H9 (cell line): ENCODE data around the gene F2RL3. TPM values are rescaled to one million over a fixed set of nuclear protein-coding genes. Genes with fewer than 3 reads are reported as not detected.

Experiments
- DNase-seq: peaks from one replicate; pipeline ENCODE4 v3.0.0-alpha.2; 2017
- H2AFZ ChIP-seq: one replicate; pipeline ENCODE4 v1.6.1; 2013; ENCODE audit warnings: mild to moderate bottlenecking, low read length, control low read depth, moderate library complexity
- H2AK5ac ChIP-seq: 2 replicates; pipeline ENCODE4 v1.6.1; 2013; ENCODE audit warnings: low read length, control low read depth, mixed read lengths; ENCODE audit not compliant: insufficient read length
- H2BK120ac ChIP-seq: one replicate; pipeline ENCODE4 v1.6.1; 2013; ENCODE audit warnings: low read depth, mild to moderate bottlenecking, low read length, control low read depth, inconsistent platforms; ENCODE audit not compliant: poor library complexity, severe bottlenecking
- H2BK12ac ChIP-seq: 2 replicates; pipeline ENCODE4 v1.6.1; 2013; ENCODE audit warnings: low read length, control low read depth, mixed read lengths, low read depth; ENCODE audit not compliant: insufficient read length
- H2BK15ac ChIP-seq: 2 replicates; pipeline ENCODE4 v1.6.1; 2013; ENCODE audit warnings: low read depth, low read length, control low read depth
- H2BK20ac ChIP-seq: one replicate; pipeline ENCODE4 v1.6.1; 2013; ENCODE audit warnings: low read depth, mild to moderate bottlenecking, low read length, control low read depth, inconsistent platforms; ENCODE audit not compliant: poor library complexity, severe bottlenecking
- H2BK5ac ChIP-seq: 2 replicates; pipeline ENCODE4 v1.6.1; 2013; ENCODE audit warnings: low read length, control low read depth, mixed read lengths; ENCODE audit not compliant: insufficient read length
- H3K14ac ChIP-seq: 2 replicates; pipeline ENCODE4 v1.6.1; 2013; ENCODE audit warnings: low read length, control low read depth; ENCODE audit not compliant: insufficient read depth
- H3K18ac ChIP-seq: 2 replicates; pipeline ENCODE4 v1.6.1; 2013; ENCODE audit warnings: low read depth, mild to moderate bottlenecking, mixed read lengths, low read length, control low read depth; ENCODE audit not compliant: insufficient read length
- H3K23ac ChIP-seq: 2 replicates; pipeline ENCODE4 v1.6.1; 2013; ENCODE audit warnings: low read length, control low read depth, mixed read lengths, low read depth; ENCODE audit not compliant: insufficient read length
- H3K23me2 ChIP-seq: 2 replicates; pipeline ENCODE4 v1.6.1; 2013; ENCODE audit warnings: low read depth, mild to moderate bottlenecking, mixed read lengths, low read length, control low read depth; ENCODE audit not compliant: insufficient read length, poor library complexity, severe bottlenecking
- H3K27ac ChIP-seq: 2 replicates; pipeline ENCODE4 v1.5.1; 2013; ENCODE audit warnings: low read length, control low read depth, mixed read lengths, low read depth; ENCODE audit not compliant: insufficient read length
- H3K27me3 ChIP-seq: 2 replicates; pipeline ENCODE4 v1.6.1; 2013; ENCODE audit warnings: low read length, control low read depth, inconsistent platforms; ENCODE audit not compliant: insufficient read depth
- H3K4ac ChIP-seq: 2 replicates; pipeline ENCODE4 v1.6.1; 2013; ENCODE audit warnings: low read depth, mild to moderate bottlenecking, control low read depth, inconsistent platforms, low read length, moderate library complexity
- H3K4me1 ChIP-seq: 2 replicates; pipeline ENCODE4 v1.6.1; 2013; ENCODE audit warnings: low read length, control low read depth, inconsistent platforms; ENCODE audit not compliant: insufficient read depth
- H3K4me2 ChIP-seq: 2 replicates; pipeline ENCODE4 v1.6.1; 2013; ENCODE audit warnings: low read length, control low read depth, mixed read lengths; ENCODE audit not compliant: insufficient read length, insufficient read depth
- H3K56ac ChIP-seq: 2 replicates; pipeline ENCODE4 v1.6.1; 2013; ENCODE audit warnings: low read depth, mild to moderate bottlenecking, mixed read lengths, low read length, control low read depth; ENCODE audit not compliant: insufficient read length
- H3K79me1 ChIP-seq: 2 replicates; pipeline ENCODE4 v1.6.1; 2013; ENCODE audit warnings: low read depth, mild to moderate bottlenecking, moderate library complexity, low read length, control low read depth, inconsistent platforms; ENCODE audit not compliant: insufficient read depth, poor library complexity, severe bottlenecking
- H3K79me2 ChIP-seq: 2 replicates; pipeline ENCODE4 v1.6.1; 2013; ENCODE audit warnings: low read length, control low read depth, inconsistent platforms; ENCODE audit not compliant: insufficient read depth
- H3K9ac ChIP-seq: 2 replicates; pipeline ENCODE4 v1.6.1; 2013; ENCODE audit warnings: low read length, control low read depth, mixed read lengths; ENCODE audit not compliant: insufficient read length; ENCODE audit errors: extremely low read depth
- H3K9me3 ChIP-seq: one replicate; pipeline ENCODE4 v1.6.1; 2013; ENCODE audit warnings: low read depth, low read length, inconsistent platforms; ENCODE audit not compliant: control insufficient read depth
- H3T11ph ChIP-seq: one replicate; pipeline ENCODE4 v1.6.1; 2013; ENCODE audit warnings: mild to moderate bottlenecking, low read length, control low read depth, inconsistent platforms
- H4K20me1 ChIP-seq: one replicate; pipeline ENCODE4 v1.6.1; 2013; ENCODE audit not compliant: control insufficient read depth, insufficient read length, insufficient read depth
- H4K5ac ChIP-seq: 2 replicates; pipeline ENCODE4 v1.6.1; 2013; ENCODE audit warnings: low read depth, mild to moderate bottlenecking, mixed read lengths, low read length, control low read depth; ENCODE audit not compliant: insufficient read length
- H4K8ac ChIP-seq: replicated peaks from 2 replicates; pipeline ENCODE4 v1.6.1; 2013; ENCODE audit warnings: low read length, control low read depth, mixed read lengths, low read depth; ENCODE audit not compliant: insufficient read length
- H4K91ac ChIP-seq: 2 replicates; pipeline ENCODE4 v1.6.1; 2013; ENCODE audit warnings: low read depth, mild to moderate bottlenecking, moderate library complexity, mixed read lengths, low read length, control low read depth; ENCODE audit not compliant: insufficient read length
- H3K27ac Mint-ChIP-seq, 3 experiments: 2 replicates in 2 of 3; 3 replicates in 1 of 3; pipeline ENCODE4 v1.8.0; 2020 to 2021; ENCODE audit warnings: mixed read lengths in 3 of 3, mild to moderate bottlenecking in 1 of 3, moderate library complexity in 1 of 3
- H3K27me3 Mint-ChIP-seq: 2 replicates; pipeline ENCODE4 v1.8.0; 2021; ENCODE audit warnings: low read depth, mild to moderate bottlenecking, moderate library complexity, mixed read lengths
- H3K36me3 Mint-ChIP-seq, 3 experiments: 2 replicates in 2 of 3; 3 replicates in 1 of 3; pipeline ENCODE4 v1.8.0; 2020 to 2021; ENCODE audit warnings: low read depth in 3 of 3, mixed read lengths in 3 of 3; ENCODE audit not compliant: insufficient read depth in 1 of 3
- H3K4me1 Mint-ChIP-seq, 2 experiments: 2 replicates each; pipeline ENCODE4 v1.8.0; 2020; ENCODE audit warnings: mixed read lengths in 2 of 2
- H3K4me3 Mint-ChIP-seq, 2 experiments: 2 replicates in 1 of 2; 3 replicates in 1 of 2; pipeline ENCODE4 v1.8.0; 2020 to 2021; ENCODE audit warnings: mild to moderate bottlenecking in 2 of 2, mixed read lengths in 2 of 2, moderate library complexity in 1 of 2
- H3K9me3 Mint-ChIP-seq, 2 experiments: 2 replicates in 1 of 2; 3 replicates in 1 of 2; pipeline ENCODE4 v1.8.0; 2020; ENCODE audit warnings: mild to moderate bottlenecking in 2 of 2, mixed read lengths in 2 of 2, moderate library complexity in 1 of 2
- CTCF ChIP-seq: fragments of 200-600 bp; sonication (generic); conservative IDR thresholded peaks from 3 replicates; pipeline ENCODE4 v1.8.0; 2021; ENCODE audit warnings: antibody characterized with exemption, mild to moderate bottlenecking
- WGBS: extraction: QIAGEN DNeasy Blood & Tissue Kit; methylation state at CpG from one replicate; pipeline ENCODE4 v1.1.7; 2013; ENCODE audit warnings: missing lambda C conversion rate, low lambda C conversion rate, mixed read lengths; ENCODE audit not compliant: insufficient read length; ENCODE audit errors: extremely low coverage; 5-methylcytosine and 5-hydroxymethylcytosine counted together
- total RNA-seq: library from RNA; stranded (reverse); gene quantifications from 2 replicates; pipeline ENCODE4 v1.2.1, GENCODE V29; 2021

The F2RL3 gene
- total RNA-seq, 1 experiment from 2014 or later, result not detected

- no peak overlapping the region for H2BK15ac ChIP-seq
- no peak overlapping the region for H2AFZ ChIP-seq
- no peaks in the 10 kb centered on the region for H3K79me1 ChIP-seq
- H3K23ac ChIP-seq, result no peak overlapping the region
- TF ChIP-seq CTCF, result no peak
- no peak overlapping the region for H3K27ac Mint-ChIP-seq
- no peak overlapping the region for H4K91ac ChIP-seq
- no peak overlapping the region for H2BK12ac ChIP-seq
- H4K8ac ChIP-seq, result no peak overlapping the region
- H3T11ph ChIP-seq, result no peak overlapping the region
- H3K27ac ChIP-seq, result no peak overlapping the region
- no peak overlapping the region; the same call in 1 of the 2 replicates for H3K14ac ChIP-seq
- no peak overlapping the region for H3K4me2 ChIP-seq
- no peak overlapping the region for H2BK120ac ChIP-seq
- no peaks in the 10 kb centered on the region for H3K79me2 ChIP-seq
- H3K4me3 Mint-ChIP-seq, result no peak overlapping the region
- peaks cover 10% of the 10 kb centered on the region for H3K27me3 Mint-ChIP-seq
- H3K36me3 Mint-ChIP-seq, result peaks cover 8 to 25% (median 10%) of the 10 kb centered on the region in 3 experiments; a peak in 6 of 7 replicates
- no peaks in the 10 kb centered on the region for H3K4me1 ChIP-seq
- no peak overlapping the region for H2AK5ac ChIP-seq
- no peak for DNase-seq
- H3K9me3 Mint-ChIP-seq, result peaks cover 27 to 28% of the 10 kb centered on the region in 2 experiments
- no peak overlapping the region for H3K4ac ChIP-seq
- no peak overlapping the region for H3K9ac ChIP-seq
- H4K5ac ChIP-seq, result no peak overlapping the region
- no peaks in the 10 kb centered on the region for H4K20me1 ChIP-seq
- H3K56ac ChIP-seq, result no peak overlapping the region
- no peaks in the 10 kb centered on the region for H3K27me3 ChIP-seq
- H2BK20ac ChIP-seq, result no peak overlapping the region
- no CpG with 5 or more reads among the region's 4 CpGs for WGBS
- no peaks in the 10 kb centered on the region for H3K4me1 Mint-ChIP-seq
- H2BK5ac ChIP-seq, result no peak overlapping the region
- no peak overlapping the region for H3K18ac ChIP-seq
- no peaks in the 10 kb centered on the region for H3K23me2 ChIP-seq
- no peaks in the 10 kb centered on the region for H3K9me3 ChIP-seq
Observed at GRCh38 chr19:16931306-16931705, 42.5 kb downstream of the F2RL3 start.
